ENCODE measurements around the gene TKT.

DNA sequence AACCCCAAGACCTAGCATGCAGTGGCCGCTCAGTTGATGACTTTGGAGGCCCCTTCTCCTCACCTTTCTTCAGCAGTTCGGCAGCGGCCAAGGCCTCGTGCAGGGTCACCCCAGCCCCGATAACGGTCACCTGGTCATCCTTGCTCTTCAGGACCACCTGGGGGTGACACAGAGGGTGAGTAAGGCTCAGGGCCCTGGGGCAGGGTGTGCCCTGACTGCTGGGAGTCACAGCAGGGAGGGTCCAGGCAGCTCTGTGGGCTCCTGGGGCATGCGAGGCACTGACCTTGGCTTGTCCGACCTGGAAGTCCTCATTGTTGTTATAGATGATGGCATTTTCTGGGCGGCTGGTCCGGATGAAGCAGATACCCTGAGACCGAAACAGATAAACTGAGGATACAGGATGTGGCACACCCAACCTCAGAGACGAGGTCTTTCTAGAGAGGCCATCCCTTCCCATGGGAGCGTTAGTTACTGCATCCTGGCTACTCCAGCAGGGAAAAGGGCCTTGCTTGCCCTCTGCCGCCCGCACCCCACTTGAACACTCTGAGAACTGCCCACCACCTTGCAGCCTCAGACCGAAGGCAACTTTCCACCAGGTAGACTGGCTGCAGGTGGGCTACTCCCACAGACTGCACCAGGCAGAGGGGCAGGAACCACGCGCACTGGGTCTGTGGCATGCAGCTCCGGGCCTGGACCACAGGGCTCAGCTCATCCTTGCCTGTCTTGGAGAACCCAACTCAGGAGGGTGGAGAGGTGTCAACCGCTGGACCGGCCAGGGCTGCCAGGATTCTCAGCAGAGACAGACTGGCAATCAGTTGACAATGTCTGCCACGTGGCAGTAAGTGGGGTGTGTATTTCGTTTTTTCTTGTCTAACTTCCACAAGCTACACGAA lies 27.6 kb downstream of the TKT start:
- TF ChIP-seq GATA2 (IDR thresholded peaks at IDR 0.05; ENCODE audit: low read depth, low read length) (no peak), GATA3 (IDR thresholded peaks at IDR 0.05; ENCODE audit: low read depth, low read length) (no peak)

Data from SH-SY5Y (cell line).